ENCODE data around the gene CPA5. TPM values are rescaled to one million over a fixed set of nuclear protein-coding genes. Genes with fewer than 3 reads are reported as not detected.

CPA5 gene
- total RNA-seq, 1 experiment from 2014 or later: not detected

DNA sequence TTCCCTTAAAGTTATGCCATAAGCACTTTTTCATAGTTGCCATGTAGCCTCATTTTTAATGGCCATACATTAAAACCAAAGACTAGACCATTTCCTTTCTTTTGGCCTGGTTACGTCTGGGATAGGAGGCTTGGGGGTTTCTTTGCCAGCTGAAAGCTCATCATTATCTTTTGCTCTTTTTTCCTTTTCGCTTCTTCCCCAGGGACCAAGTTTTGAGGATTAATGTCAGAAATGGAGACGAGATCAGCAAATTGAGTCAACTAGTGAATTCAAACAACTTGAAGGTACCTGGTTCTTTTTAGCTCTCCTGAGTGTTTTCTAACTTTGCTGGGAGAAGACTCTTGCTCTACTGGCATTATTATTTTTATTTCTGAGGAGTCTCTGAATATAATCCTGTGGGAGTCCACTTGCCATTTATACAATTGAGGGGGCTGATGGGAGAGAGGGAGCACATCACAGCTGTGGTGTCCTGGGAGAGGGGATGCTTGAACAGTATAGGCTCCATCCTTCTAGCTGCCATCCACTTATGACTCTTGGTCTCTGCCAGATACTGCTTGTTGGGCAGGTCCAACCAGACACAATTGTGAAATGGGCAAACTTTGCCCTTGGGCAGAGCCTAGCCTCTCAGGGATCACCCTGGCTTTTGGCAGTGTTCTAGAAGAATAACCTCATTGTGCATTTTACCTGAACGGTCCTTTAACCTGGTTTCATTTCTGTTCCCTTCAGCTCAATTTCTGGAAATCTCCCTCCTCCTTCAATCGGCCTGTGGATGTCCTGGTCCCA lies 45.9 kb upstream of the CPA5 start:
- H3K27ac Mint-ChIP-seq: no peak overlapping the region
- H3T11ph ChIP-seq (ENCODE audit: low read length): no peak overlapping the region
- H3K79me1 ChIP-seq (ENCODE audit: insufficient read depth, low read depth, low read length, poor library complexity, severe bottlenecking): no peaks in the 10 kb centered on the region
- H3K27me3 ChIP-seq (ENCODE audit: insufficient read depth, low read length): no peaks in the 10 kb centered on the region
- H2BK5ac ChIP-seq (ENCODE audit: insufficient read length, low read length): no peak overlapping the region
- H3K14ac ChIP-seq (ENCODE audit: insufficient read depth, low read length): no peak overlapping the region
- DNase-seq: no peak
- H4K8ac ChIP-seq (replicated peaks; ENCODE audit: insufficient read length, low read depth, low read length): no peak overlapping the region
- H2AK5ac ChIP-seq (ENCODE audit: insufficient read length, low read length): no peak overlapping the region
- H3K9ac ChIP-seq (ENCODE audit: extremely low read depth, insufficient read length, low read length): no peak overlapping the region
- H3K9me3 Mint-ChIP-seq: peaks cover 0 to 7% of the 10 kb centered on the region in 2 experiments; a peak in 2 of 5 replicates
- H4K20me1 ChIP-seq (ENCODE audit: control insufficient read depth, insufficient read depth, insufficient read length): no peaks in the 10 kb centered on the region
- WGBS (ENCODE audit: extremely low coverage, insufficient read length, low lambda C conversion rate): no CpG with 5 or more reads among the region's 5 CpGs
- H3K4me1 ChIP-seq (ENCODE audit: insufficient read depth, low read length): no peaks in the 10 kb centered on the region
- no peak overlapping the region for H3K27ac ChIP-seq (ENCODE audit: insufficient read length, low read depth, low read length)
- no peak overlapping the region for H2AFZ ChIP-seq (ENCODE audit: low read length)
- no peaks in the 10 kb centered on the region; a peak in 1 of 7 replicates for H3K36me3 Mint-ChIP-seq (ENCODE audit: insufficient read depth in 1 of 3, low read depth in 3 of 3)
- no peaks in the 10 kb centered on the region for H3K79me2 ChIP-seq (ENCODE audit: insufficient read depth, low read length)
- H3K4me1 Mint-ChIP-seq: no peaks in the 10 kb centered on the region
- no peak overlapping the region for H3K4ac ChIP-seq (ENCODE audit: low read depth, low read length)
- H3K4me2 ChIP-seq (ENCODE audit: insufficient read depth, insufficient read length, low read length): no peak overlapping the region
- no peaks in the 10 kb centered on the region for H3K9me3 ChIP-seq (ENCODE audit: control insufficient read depth, low read depth, low read length)
- H2BK12ac ChIP-seq (ENCODE audit: insufficient read length, low read depth, low read length): no peak overlapping the region
- no peak overlapping the region for H4K91ac ChIP-seq (ENCODE audit: insufficient read length, low read depth, low read length)
- TF ChIP-seq, protein P1, sequence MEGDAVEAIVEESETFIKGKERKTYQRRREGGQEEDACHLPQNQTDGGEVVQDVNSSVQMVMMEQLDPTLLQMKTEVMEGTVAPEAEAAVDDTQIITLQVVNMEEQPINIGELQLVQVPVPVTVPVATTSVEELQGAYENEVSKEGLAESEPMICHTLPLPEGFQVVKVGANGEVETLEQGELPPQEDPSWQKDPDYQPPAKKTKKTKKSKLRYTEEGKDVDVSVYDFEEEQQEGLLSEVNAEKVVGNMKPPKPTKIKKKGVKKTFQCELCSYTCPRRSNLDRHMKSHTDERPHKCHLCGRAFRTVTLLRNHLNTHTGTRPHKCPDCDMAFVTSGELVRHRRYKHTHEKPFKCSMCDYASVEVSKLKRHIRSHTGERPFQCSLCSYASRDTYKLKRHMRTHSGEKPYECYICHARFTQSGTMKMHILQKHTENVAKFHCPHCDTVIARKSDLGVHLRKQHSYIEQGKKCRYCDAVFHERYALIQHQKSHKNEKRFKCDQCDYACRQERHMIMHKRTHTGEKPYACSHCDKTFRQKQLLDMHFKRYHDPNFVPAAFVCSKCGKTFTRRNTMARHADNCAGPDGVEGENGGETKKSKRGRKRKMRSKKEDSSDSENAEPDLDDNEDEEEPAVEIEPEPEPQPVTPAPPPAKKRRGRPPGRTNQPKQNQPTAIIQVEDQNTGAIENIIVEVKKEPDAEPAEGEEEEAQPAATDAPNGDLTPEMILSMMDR (conservative IDR thresholded peaks at IDR 0.05): no peak
- H3K27me3 Mint-ChIP-seq (ENCODE audit: low read depth): peaks cover 4% of the 10 kb centered on the region; the same call in 1 of the 2 replicates
- no peaks in the 10 kb centered on the region for H3K23me2 ChIP-seq (ENCODE audit: insufficient read length, low read depth, low read length, poor library complexity, severe bottlenecking)
- H3K4me3 Mint-ChIP-seq: no peak overlapping the region
- no peak overlapping the region for H2BK20ac ChIP-seq (ENCODE audit: low read depth, low read length, poor library complexity, severe bottlenecking)
- no peak overlapping the region for H2BK15ac ChIP-seq (ENCODE audit: low read depth, low read length)
- no peak overlapping the region for H3K18ac ChIP-seq (ENCODE audit: insufficient read length, low read depth, low read length)
- no peak overlapping the region for H3K56ac ChIP-seq (ENCODE audit: insufficient read length, low read depth, low read length)
- no peak overlapping the region for H4K5ac ChIP-seq (ENCODE audit: insufficient read length, low read depth, low read length)
- H3K23ac ChIP-seq (ENCODE audit: insufficient read length, low read depth, low read length): no peak overlapping the region
- H2BK120ac ChIP-seq (ENCODE audit: low read depth, low read length, poor library complexity, severe bottlenecking): no peak overlapping the region
